WERI-Rb-1 (cell line): Measurements from ENCODE around the gene RASL10A.
A peak's percentile ranks its signal among the peaks of the same experiment; 100 is the strongest.

Source experiments
- DNase-seq: peaks from one replicate; pipeline ENCODE4 v3.0.0-alpha.2; 2020
- H3K27ac ChIP-seq: fragments of 250-450 bp; sonication (Bioruptor Pico); 2 replicates; pipeline ENCODE4 v1.5.1; 2020; ENCODE audit warnings: mild to moderate bottlenecking, moderate library complexity
- H3K27me3 ChIP-seq: fragments of 250-450 bp; sonication (Bioruptor Pico); 2 replicates; pipeline ENCODE4 v1.5.1; 2021; ENCODE audit warnings: mild to moderate bottlenecking, low read depth, moderate library complexity; ENCODE audit not compliant: insufficient read depth, severe bottlenecking
- H3K36me3 ChIP-seq: fragments of 250-450 bp; sonication (Bioruptor Pico); 2 replicates; pipeline ENCODE4 v1.5.1; 2020; ENCODE audit warnings: mild to moderate bottlenecking, moderate library complexity
- H3K4me3 ChIP-seq: 2 replicates; pipeline ENCODE4 v1.5.1; 2011; ENCODE audit warnings: low read depth, mild to moderate bottlenecking, control low read depth, low read length
- H3K9me3 ChIP-seq: fragments of 250-450 bp; sonication (Bioruptor Pico); 2 replicates; pipeline ENCODE4 v1.5.1; 2021; ENCODE audit warnings: mild to moderate bottlenecking, moderate library complexity; ENCODE audit not compliant: severe bottlenecking
- CTCF ChIP-seq: IDR thresholded peaks from 2 replicates; pipeline ENCODE4 v1.5.1; 2011; ENCODE audit warnings: low read depth, mild to moderate bottlenecking, control low read depth, inconsistent platforms, low read length

Gene RASL10A

GRCh38 chr22:29316141-29316828 is 788 bp upstream of the RASL10A start:
- no peaks in the 10 kb centered on the region for H3K9me3 ChIP-seq
- DNase-seq: no peak
- no peak for TF ChIP-seq CTCF
- peaks cover 11% of the 10 kb centered on the region for H3K36me3 ChIP-seq
- H3K27ac ChIP-seq: no peak overlapping the region
- H3K4me3 ChIP-seq: no peak overlapping the region
- H3K27me3 ChIP-seq: peaks cover 8% of the 10 kb centered on the region

- Histone ChIP-seq H3K4me3 (peak overlapping the region; percentile 51), H3K27me3 (peaks cover 8% of the 10 kb centered on the region), H3K9me3 (no peaks in the 10 kb centered on the region)
Observed at GRCh38 chr22:29314537-29315285, 786 bp downstream of the RASL10A start.

GRCh38 chr22:29313576-29314466 is 1.7 kb downstream of the RASL10A start:
- Histone ChIP-seq H3K36me3 (peaks cover 14% of the 10 kb centered on the region), H3K4me3 (peak overlapping the region; percentile 51), H3K9me3 (no peaks in the 10 kb centered on the region), H3K27me3 (peaks cover 8% of the 10 kb centered on the region), H3K27ac (no peak overlapping the region)
- TF ChIP-seq CTCF: no peak
- peak; percentile 64 for DNase-seq

More at GRCh38 chr22:29314537-29315285, 786 bp downstream of the RASL10A start:
- TF ChIP-seq CTCF: no peak
- DNase-seq: peak; percentile 54
- H3K36me3 ChIP-seq: peaks cover 14% of the 10 kb centered on the region
- H3K27ac ChIP-seq: no peak overlapping the region

GRCh38 chr22:29313126-29313575 is 2.3 kb downstream of the RASL10A start:
- Histone ChIP-seq H3K9me3 (no peaks in the 10 kb centered on the region), H3K27me3 (peaks cover 8% of the 10 kb centered on the region), H3K27ac (no peak overlapping the region), H3K36me3 (peaks cover 14% of the 10 kb centered on the region), H3K4me3 (no peak overlapping the region)
- DNase-seq: no peak
- TF ChIP-seq CTCF: peak; percentile 61

GRCh38 chr22:29312218-29313125 is 3.0 kb downstream of the RASL10A start:
- Histone ChIP-seq H3K9me3 (no peaks in the 10 kb centered on the region), H3K36me3 (peaks cover 17% of the 10 kb centered on the region), H3K27ac (no peak overlapping the region), H3K4me3 (no peak overlapping the region), H3K27me3 (peaks cover 8% of the 10 kb centered on the region)
- DNase-seq: no peak
- no peak for TF ChIP-seq CTCF
